Caco-2 (cell line): ENCODE results near the gene ITGAD. TPM values are rescaled to one million over a fixed set of nuclear protein-coding genes. Genes with fewer than 3 reads are reported as not detected.

Experiments
- BruUV-seq: library from RNA; stranded (reverse); fragments of 400-500 nt; replicated peaks from 2 replicates; lab custom pipeline; 2021; lab: Mats Ljungman, UMichigan
- CTCF ChIA-PET: fragments of 300-600 bp; sonication (Branson Sonifier 250); formaldehyde crosslinking; loops from one replicate; lab custom pipeline; 2022; ENCODE audit warnings: antibody characterized with exemption; lab: Charles Lee
- POLR2A ChIA-PET: fragments of 300-600 bp; sonication (Branson Sonifier 250); formaldehyde crosslinking; loops from one replicate; lab custom pipeline; 2022; ENCODE audit warnings: antibody characterized with exemption; lab: Charles Lee
- DNase-seq, 2 experiments: peaks; one replicate each; pipeline versions ENCODE4 v3.0.0 to v3.0.0-alpha.2; 2020 to 2022
- H3K27me3 ChIP-seq: replicated peaks from 2 replicates; pipeline ENCODE4 v1.6.0; 2011; ENCODE audit warnings: low read length; ENCODE audit not compliant: control insufficient read depth, insufficient read depth
- H3K36me3 ChIP-seq: 2 replicates; pipeline ENCODE4 v1.5.1; 2011; ENCODE audit warnings: low read length; ENCODE audit not compliant: control insufficient read depth, insufficient read depth
- H3K4me1 ChIP-seq: fragments of 250-450 bp; sonication (Bioruptor Pico); 2 replicates; pipeline ENCODE4 v1.5.1; 2020; ENCODE audit warnings: mild to moderate bottlenecking
- H3K4me3 ChIP-seq: 2 replicates; pipeline ENCODE4 v1.5.1; 2011; ENCODE audit warnings: low read depth, mild to moderate bottlenecking, control low read depth, low read length
- H3K9me3 ChIP-seq: fragments of 250-450 bp; sonication (Bioruptor Pico); 2 replicates; pipeline ENCODE4 v1.5.1; 2020; ENCODE audit warnings: mild to moderate bottlenecking, moderate library complexity
- H3K27ac Mint-ChIP-seq: one replicate; pipeline ENCODE4 v1.8.0; 2022; ENCODE audit warnings: mixed read lengths; ENCODE audit not compliant: unreplicated experiment
- H3K27me3 Mint-ChIP-seq: one replicate; pipeline ENCODE4 v1.8.0; 2022; ENCODE audit warnings: mixed read lengths; ENCODE audit not compliant: insufficient read depth, unreplicated experiment
- H3K36me3 Mint-ChIP-seq: one replicate; pipeline ENCODE4 v1.8.0; 2022; ENCODE audit warnings: mild to moderate bottlenecking, mixed read lengths; ENCODE audit not compliant: insufficient read depth, unreplicated experiment
- H3K4me1 Mint-ChIP-seq: one replicate; pipeline ENCODE4 v1.8.0; 2022; ENCODE audit warnings: low read depth, mixed read lengths; ENCODE audit not compliant: unreplicated experiment
- H3K4me3 Mint-ChIP-seq: one replicate; pipeline ENCODE4 v1.8.0; 2022; ENCODE audit warnings: mild to moderate bottlenecking, moderate library complexity, mixed read lengths; ENCODE audit not compliant: unreplicated experiment
- H3K9me3 Mint-ChIP-seq: one replicate; pipeline ENCODE4 v1.8.0; 2022; ENCODE audit warnings: mixed read lengths; ENCODE audit not compliant: unreplicated experiment
- CTCF ChIP-seq, 2 experiments: fragments of 200-600 bp in 1 of 2; IDR thresholded peaks; 1 replicate in 1 of 2; 2 replicates in 1 of 2; pipeline versions ENCODE4 v1.5.1 to v1.8.0; 2011 to 2022; ENCODE audit warnings: antibody characterized with exemption in 1 of 2, control low read depth in 1 of 2, inconsistent platforms in 1 of 2, low read depth in 1 of 2, low read length in 1 of 2, mild to moderate bottlenecking in 1 of 2, moderate library complexity in 1 of 2; ENCODE audit not compliant: insufficient read depth in 1 of 2, severe bottlenecking in 1 of 2, unreplicated experiment in 1 of 2
- intact Hi-C: fragments of 100-400 bp; cut with micrococcal nuclease; formaldehyde crosslinking; loops from one replicate; pipeline ENCODE4 v1.10.0; 2022; ENCODE audit not compliant: unreplicated experiment
- total RNA-seq: library from RNA; stranded (reverse); gene quantifications from 2 replicates; pipeline ENCODE4 v1.2.3, GENCODE V29; 2022

Gene ITGAD
- total RNA-seq, 1 experiment from 2014 or later = not detected

GRCh38 chr16:31397701-31398100, 4.6 kb downstream of the ITGAD start:
- H3K4me3 ChIP-seq = no peak overlapping the region
- DNase-seq = no peak
- no peak for TF ChIP-seq CTCF (IDR thresholded peaks at IDR 0.05; ENCODE audit: insufficient read depth in 1 of 2, low read depth in 1 of 2, low read length in 1 of 2, severe bottlenecking in 1 of 2, unreplicated experiment in 1 of 2)
- peaks cover 10% of the 10 kb centered on the region for H3K9me3 Mint-ChIP-seq
- no TSS peak for BruUV-seq
- H3K4me3 Mint-ChIP-seq = no peak overlapping the region
- no peaks in the 10 kb centered on the region for H3K4me1 Mint-ChIP-seq
- no peaks in the 10 kb centered on the region for H3K27me3 ChIP-seq
- H3K4me1 ChIP-seq = no peaks in the 10 kb centered on the region
- H3K27ac Mint-ChIP-seq = no peak overlapping the region
- no peaks in the 10 kb centered on the region for H3K36me3 ChIP-seq
- H3K36me3 Mint-ChIP-seq = no peaks in the 10 kb centered on the region
- peaks cover 3% of the 10 kb centered on the region for H3K27me3 Mint-ChIP-seq
- CTCF ChIA-PET = no interaction called here
- intact Hi-C loops = no loop called here
- no peaks in the 10 kb centered on the region for H3K9me3 ChIP-seq
- POLR2A ChIA-PET = no interaction called here

GRCh38 chr16:31400191-31400590, 7.1 kb downstream of the ITGAD start:
- TF ChIP-seq CTCF (IDR thresholded peaks at IDR 0.05; ENCODE audit: insufficient read depth in 1 of 2, low read depth in 1 of 2, low read length in 1 of 2, severe bottlenecking in 1 of 2, unreplicated experiment in 1 of 2) = no peak
- H3K36me3 ChIP-seq = no peaks in the 10 kb centered on the region
- H3K27me3 Mint-ChIP-seq = peaks cover 3% of the 10 kb centered on the region
- no peak for DNase-seq
- H3K9me3 Mint-ChIP-seq = peaks cover 10% of the 10 kb centered on the region
- intact Hi-C loops = no loop called here
- H3K4me3 ChIP-seq = no peak overlapping the region
- no peaks in the 10 kb centered on the region for H3K4me1 Mint-ChIP-seq
- H3K4me3 Mint-ChIP-seq = no peak overlapping the region
- CTCF ChIA-PET = no interaction called here
- H3K27ac Mint-ChIP-seq = no peak overlapping the region
- POLR2A ChIA-PET = no interaction called here
- no peaks in the 10 kb centered on the region for H3K9me3 ChIP-seq
- no peaks in the 10 kb centered on the region for H3K36me3 Mint-ChIP-seq
- H3K27me3 ChIP-seq = no peaks in the 10 kb centered on the region
- no TSS peak for BruUV-seq
- H3K4me1 ChIP-seq = no peaks in the 10 kb centered on the region

- no TSS peak for BruUV-seq
- POLR2A ChIA-PET = no interaction called here
- H3K4me3 ChIP-seq = no peak overlapping the region
- H3K9me3 ChIP-seq = no peaks in the 10 kb centered on the region
- no peaks in the 10 kb centered on the region for H3K4me1 Mint-ChIP-seq
- no peaks in the 10 kb centered on the region for H3K36me3 ChIP-seq
- no peaks in the 10 kb centered on the region for H3K36me3 Mint-ChIP-seq
- no peak for TF ChIP-seq CTCF (IDR thresholded peaks at IDR 0.05; ENCODE audit: insufficient read depth in 1 of 2, low read depth in 1 of 2, low read length in 1 of 2, severe bottlenecking in 1 of 2, unreplicated experiment in 1 of 2)
- intact Hi-C loops = no loop called here
- no peaks in the 10 kb centered on the region for H3K27me3 ChIP-seq
- no peak for DNase-seq
- no peak overlapping the region for H3K4me3 Mint-ChIP-seq
- H3K4me1 ChIP-seq = no peaks in the 10 kb centered on the region
- H3K27ac Mint-ChIP-seq = no peak overlapping the region
- no peaks in the 10 kb centered on the region for H3K27me3 Mint-ChIP-seq
- CTCF ChIA-PET = no interaction called here
- peaks cover 10% of the 10 kb centered on the region for H3K9me3 Mint-ChIP-seq
Measured at GRCh38 chr16:31401436-31401835, 8.3 kb downstream of the ITGAD start.
